Activated naive CD8-positive, alpha-beta T cell treated with anti-CD3 and anti-CD28 coated beads for 36 hours (primary cell): ENCODE results near the gene INTS12. TPM values are rescaled to one million over a fixed set of nuclear protein-coding genes. Genes with fewer than 3 reads are reported as not detected.
"Not testable (repeated sequence)": the region's sequence is repeated elsewhere in the genome, so short reads cannot be mapped to it uniquely, and the experiment has no call there.

Experiments
- DNase-seq: peaks from one replicate; pipeline ENCODE4 v3.0.0; 2021
- H3K27ac Mint-ChIP-seq: one replicate; pipeline ENCODE4 v1.8.0; 2022; ENCODE audit warnings: mild to moderate bottlenecking, moderate library complexity, mixed read lengths
- H3K27me3 Mint-ChIP-seq: one replicate; pipeline ENCODE4 v1.8.0; 2022; ENCODE audit warnings: mild to moderate bottlenecking, mixed read lengths
- H3K36me3 Mint-ChIP-seq: one replicate; pipeline ENCODE4 v1.8.0; 2021; ENCODE audit warnings: mild to moderate bottlenecking, mixed read lengths
- H3K4me1 Mint-ChIP-seq: one replicate; pipeline ENCODE4 v1.8.0; 2021; ENCODE audit warnings: mixed read lengths
- H3K4me3 Mint-ChIP-seq: one replicate; pipeline ENCODE4 v1.8.0; 2022; ENCODE audit warnings: mild to moderate bottlenecking, moderate library complexity, mixed read lengths
- H3K9me3 Mint-ChIP-seq: one replicate; pipeline ENCODE4 v1.8.0; 2022; ENCODE audit warnings: mixed read lengths
- total RNA-seq, 2 experiments: library from RNA; stranded (reverse); gene quantifications; one replicate each; pipeline ENCODE4 v1.2.3, GENCODE V29; 2021

Gene INTS12
- total RNA-seq: 10 to 100 TPM; 28.0 to 28.5 TPM

- Mint-ChIP-seq H3K36me3 (peaks cover 12% of the 10 kb centered on the region), H3K27ac (peak within 1 kb of the TSS; percentile 86), H3K4me1 (peaks cover 25% of the 10 kb centered on the region), H3K9me3 (no peaks in the 10 kb centered on the region), H3K4me3 (peak within 1 kb of the TSS; percentile 95), H3K27me3 (no peaks in the 10 kb centered on the region)
- DNase-seq: peak; percentile 86
Observed at GRCh38 chr4:105708181-105709080, at the start of gene INTS12, which contains the start of gene GSTCD. Gene INTS12, minus strand, starts transcription at chr4:105708689. Its CDS starts 8,684 bp downstream, at chr4:105700005. Gene GSTCD, plus strand, starts transcription at chr4:105708784. Its CDS starts 8,830 bp downstream, at chr4:105717614.

- H3K4me3 Mint-ChIP-seq: no peak overlapping the region
- H3K4me1 Mint-ChIP-seq: peaks cover 2% of the 10 kb centered on the region
- peaks cover 2% of the 10 kb centered on the region for H3K36me3 Mint-ChIP-seq
- DNase-seq: no peak
- H3K27ac Mint-ChIP-seq: no peak overlapping the region
- no peaks in the 10 kb centered on the region for H3K9me3 Mint-ChIP-seq
- H3K27me3 Mint-ChIP-seq: no peaks in the 10 kb centered on the region
Observed at GRCh38 chr4:105755375-105755774, 46.9 kb upstream of the INTS12 start.

GRCh38 chr4:105753361-105753760, 44.9 kb upstream of the INTS12 start:
- Mint-ChIP-seq H3K9me3 (peaks cover 2% of the 10 kb centered on the region), H3K4me3 (no peak overlapping the region), H3K4me1 (peaks cover 2% of the 10 kb centered on the region), H3K27me3 (no peaks in the 10 kb centered on the region), H3K36me3 (peaks cover 4% of the 10 kb centered on the region), H3K27ac (no peak overlapping the region)
- DNase-seq: no peak

GRCh38 chr4:105751718-105752299, 43.3 kb upstream of the INTS12 start:
- no peak for DNase-seq
- H3K4me1 Mint-ChIP-seq: peaks cover 2% of the 10 kb centered on the region

GRCh38 chr4:105748222-105748621, 39.7 kb upstream of the INTS12 start:
- no peak overlapping the region for H3K4me3 Mint-ChIP-seq
- H3K27me3 Mint-ChIP-seq: no peaks in the 10 kb centered on the region
- peaks cover 12% of the 10 kb centered on the region for H3K36me3 Mint-ChIP-seq
- peaks cover 2% of the 10 kb centered on the region for H3K9me3 Mint-ChIP-seq
- DNase-seq: no peak
- H3K4me1 Mint-ChIP-seq: peaks cover 2% of the 10 kb centered on the region
- no peak overlapping the region for H3K27ac Mint-ChIP-seq

More at GRCh38 chr4:105751718-105752299, 43.3 kb upstream of the INTS12 start:
- Mint-ChIP-seq H3K27me3 (no peaks in the 10 kb centered on the region), H3K27ac (no peak overlapping the region), H3K9me3 (peaks cover 2% of the 10 kb centered on the region), H3K4me3 (no peak overlapping the region), H3K36me3 (peaks cover 10% of the 10 kb centered on the region)

GRCh38 chr4:105741548-105741947, 33.1 kb upstream of the INTS12 start:
- no peak overlapping the region for H3K4me3 Mint-ChIP-seq
- no peak overlapping the region for H3K27ac Mint-ChIP-seq
- H3K36me3 Mint-ChIP-seq: peaks cover 51% of the 10 kb centered on the region
- H3K4me1 Mint-ChIP-seq: no peaks in the 10 kb centered on the region
- DNase-seq: no peak
- H3K9me3 Mint-ChIP-seq: peaks cover 18% of the 10 kb centered on the region
- H3K27me3 Mint-ChIP-seq: no peaks in the 10 kb centered on the region

- Mint-ChIP-seq H3K36me3 (peaks cover 93% of the 10 kb centered on the region), H3K9me3 (peaks cover 45% of the 10 kb centered on the region)
- not testable (repeated sequence) for H3K27ac Mint-ChIP-seq, H3K4me1 Mint-ChIP-seq, DNase-seq, H3K4me3 Mint-ChIP-seq, H3K27me3 Mint-ChIP-seq
Observed at GRCh38 chr4:105735217-105735616, 26.7 kb upstream of the INTS12 start.

- not testable (repeated sequence) for H3K4me1 Mint-ChIP-seq, H3K4me3 Mint-ChIP-seq, H3K27ac Mint-ChIP-seq, H3K27me3 Mint-ChIP-seq, DNase-seq
- peaks cover 66% of the 10 kb centered on the region for H3K36me3 Mint-ChIP-seq
- peaks cover 29% of the 10 kb centered on the region for H3K9me3 Mint-ChIP-seq
Observed at GRCh38 chr4:105729895-105730294, 21.4 kb upstream of the INTS12 start.

- Mint-ChIP-seq H3K9me3 (peaks cover 11% of the 10 kb centered on the region), H3K4me1 (peaks cover 2% of the 10 kb centered on the region), H3K27me3 (no peaks in the 10 kb centered on the region), H3K4me3 (no peak overlapping the region), H3K27ac (no peak overlapping the region), H3K36me3 (peaks cover 25% of the 10 kb centered on the region)
- no peak for DNase-seq
Observed at GRCh38 chr4:105725623-105726022, 17.1 kb upstream of the INTS12 start.

- Mint-ChIP-seq H3K4me3 (no peak overlapping the region), H3K36me3 (peaks cover 8% of the 10 kb centered on the region), H3K9me3 (no peaks in the 10 kb centered on the region), H3K27me3 (no peaks in the 10 kb centered on the region), H3K27ac (no peak overlapping the region), H3K4me1 (peaks cover 4% of the 10 kb centered on the region)
- DNase-seq: no peak
Observed at GRCh38 chr4:105719204-105719603, 10.7 kb upstream of the INTS12 start.

GRCh38 chr4:105715692-105716278, 7.3 kb upstream of the INTS12 start:
- Mint-ChIP-seq H3K4me1 (peaks cover 4% of the 10 kb centered on the region), H3K9me3 (no peaks in the 10 kb centered on the region), H3K27ac (no peak overlapping the region), H3K36me3 (peaks cover 7% of the 10 kb centered on the region), H3K27me3 (no peaks in the 10 kb centered on the region), H3K4me3 (no peak overlapping the region)
- no peak for DNase-seq

- H3K4me3 Mint-ChIP-seq: no peak overlapping the region
- H3K27me3 Mint-ChIP-seq: no peaks in the 10 kb centered on the region
- H3K9me3 Mint-ChIP-seq: no peaks in the 10 kb centered on the region
- DNase-seq: no peak
- H3K27ac Mint-ChIP-seq: no peak overlapping the region
- H3K4me1 Mint-ChIP-seq: peaks cover 4% of the 10 kb centered on the region
- H3K36me3 Mint-ChIP-seq: peaks cover 3% of the 10 kb centered on the region
Observed at GRCh38 chr4:105714932-105715331, 6.4 kb upstream of the INTS12 start.

- Mint-ChIP-seq H3K27me3 (no peaks in the 10 kb centered on the region), H3K36me3 (peaks cover 2% of the 10 kb centered on the region), H3K9me3 (no peaks in the 10 kb centered on the region), H3K4me3 (no peak overlapping the region), H3K27ac (no peak overlapping the region), H3K4me1 (peaks cover 9% of the 10 kb centered on the region)
- DNase-seq: no peak
Observed at GRCh38 chr4:105714071-105714521, 5.6 kb upstream of the INTS12 start.

- Mint-ChIP-seq H3K4me1 (peaks cover 9% of the 10 kb centered on the region), H3K4me3 (no peak overlapping the region), H3K27me3 (no peaks in the 10 kb centered on the region), H3K36me3 (no peaks in the 10 kb centered on the region), H3K9me3 (no peaks in the 10 kb centered on the region), H3K27ac (no peak overlapping the region)
- DNase-seq: no peak
Observed at GRCh38 chr4:105712766-105713165, 4.3 kb upstream of the INTS12 start.

- H3K27me3 Mint-ChIP-seq: no peaks in the 10 kb centered on the region
- no peaks in the 10 kb centered on the region for H3K9me3 Mint-ChIP-seq
- no peak overlapping the region for H3K27ac Mint-ChIP-seq
- H3K4me1 Mint-ChIP-seq: peaks cover 24% of the 10 kb centered on the region
- DNase-seq: no peak
- H3K4me3 Mint-ChIP-seq: no peak overlapping the region
- H3K36me3 Mint-ChIP-seq: peaks cover 12% of the 10 kb centered on the region
Observed at GRCh38 chr4:105710678-105711077, 2.2 kb upstream of the INTS12 start.
